Fibroblast of villous mesenchyme (primary cell): ENCODE measurements around the gene STAMBPL1. TPM values are rescaled to one million over a fixed set of nuclear protein-coding genes. Genes with fewer than 3 reads are reported as not detected.

Experiments used
- DNase-seq: peaks from one replicate; pipeline ENCODE4 v3.0.0-alpha.2; 2010; ENCODE audit warnings: low read depth
- H3K4me3 ChIP-seq: 2 replicates; pipeline ENCODE4 v1.5.1; 2011; ENCODE audit warnings: low read depth, mild to moderate bottlenecking, low read length
- total RNA-seq: library from RNA; depleted of rRNA; stranded (reverse); fragments of >200 nt; gene quantifications from 2 replicates; pipeline ENCODE4 v1.2.3, GENCODE V29; 2012
- TF ChIP-seq, protein P1 (sequence below): IDR thresholded peaks from 2 replicates; pipeline ENCODE4 v1.5.1; 2012; ENCODE audit warnings: low read depth, mild to moderate bottlenecking, low read length; ENCODE audit not compliant: insufficient read depth

The STAMBPL1 gene
- total RNA-seq, 1 donor, result 98.9 TPM

DNA sequence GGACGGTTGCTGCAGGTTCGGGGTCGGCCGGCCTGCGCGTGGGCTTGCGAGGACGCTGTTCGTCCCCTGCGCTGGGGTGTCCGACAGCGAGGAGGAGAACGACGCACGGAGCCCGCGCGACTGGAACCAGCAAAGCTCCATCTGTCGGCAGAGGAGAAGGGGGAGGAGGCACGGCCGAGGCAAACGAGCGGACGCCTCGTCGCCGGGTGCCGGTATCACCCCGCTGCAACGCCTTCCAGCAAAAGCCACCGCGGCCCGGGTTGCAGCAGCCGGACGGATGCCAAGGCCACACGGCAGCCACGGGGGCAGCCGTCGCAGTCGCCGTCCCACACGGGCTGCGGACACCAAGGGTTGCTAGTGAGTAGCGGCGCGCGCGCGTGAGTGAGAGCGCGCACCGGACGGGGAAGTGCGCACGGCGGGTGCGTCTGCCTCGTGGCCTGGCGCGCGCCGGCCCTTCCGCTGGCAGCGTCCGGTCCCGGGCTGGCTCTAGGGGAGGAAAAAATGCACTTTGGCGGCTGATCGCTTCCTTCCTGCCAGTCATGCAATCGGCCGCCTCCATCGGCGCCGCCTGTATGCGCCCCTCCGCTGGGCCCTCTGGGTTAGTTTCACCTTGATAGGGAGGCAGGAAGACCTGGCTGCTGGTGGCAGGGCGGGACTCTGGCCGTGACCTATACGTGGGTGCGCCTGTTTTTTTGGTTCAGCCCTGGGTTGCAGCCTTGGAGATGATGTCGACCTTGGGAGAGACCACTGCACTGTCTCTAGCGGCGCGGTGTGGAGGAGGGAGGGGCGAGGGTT lies 434 bp downstream of the STAMBPL1 start:
- TF ChIP-seq, protein P1, sequence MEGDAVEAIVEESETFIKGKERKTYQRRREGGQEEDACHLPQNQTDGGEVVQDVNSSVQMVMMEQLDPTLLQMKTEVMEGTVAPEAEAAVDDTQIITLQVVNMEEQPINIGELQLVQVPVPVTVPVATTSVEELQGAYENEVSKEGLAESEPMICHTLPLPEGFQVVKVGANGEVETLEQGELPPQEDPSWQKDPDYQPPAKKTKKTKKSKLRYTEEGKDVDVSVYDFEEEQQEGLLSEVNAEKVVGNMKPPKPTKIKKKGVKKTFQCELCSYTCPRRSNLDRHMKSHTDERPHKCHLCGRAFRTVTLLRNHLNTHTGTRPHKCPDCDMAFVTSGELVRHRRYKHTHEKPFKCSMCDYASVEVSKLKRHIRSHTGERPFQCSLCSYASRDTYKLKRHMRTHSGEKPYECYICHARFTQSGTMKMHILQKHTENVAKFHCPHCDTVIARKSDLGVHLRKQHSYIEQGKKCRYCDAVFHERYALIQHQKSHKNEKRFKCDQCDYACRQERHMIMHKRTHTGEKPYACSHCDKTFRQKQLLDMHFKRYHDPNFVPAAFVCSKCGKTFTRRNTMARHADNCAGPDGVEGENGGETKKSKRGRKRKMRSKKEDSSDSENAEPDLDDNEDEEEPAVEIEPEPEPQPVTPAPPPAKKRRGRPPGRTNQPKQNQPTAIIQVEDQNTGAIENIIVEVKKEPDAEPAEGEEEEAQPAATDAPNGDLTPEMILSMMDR, result peak; percentile 16
- peak; percentile 79 for DNase-seq
- H3K4me3 ChIP-seq, result peak overlapping the region; percentile 86

- peak overlapping the region; percentile 86 for H3K4me3 ChIP-seq
- DNase-seq, result no peak
- TF ChIP-seq, protein P1, result no peak
These were observed 1.3 kb downstream of the STAMBPL1 start for GRCh38 chr10:88881320-88881719.

GRCh38 chr10:88881922-88882645 lies 2.0 kb downstream of the STAMBPL1 start:
- TF ChIP-seq, protein P1, result no peak
- no peak for DNase-seq
- H3K4me3 ChIP-seq, result peak overlapping the region; percentile 86

- peak overlapping the region; percentile 86 for H3K4me3 ChIP-seq
- peak; percentile 87 for DNase-seq
These were observed 2.8 kb downstream of the STAMBPL1 start for GRCh38 chr10:88882646-88883447.

DNA sequence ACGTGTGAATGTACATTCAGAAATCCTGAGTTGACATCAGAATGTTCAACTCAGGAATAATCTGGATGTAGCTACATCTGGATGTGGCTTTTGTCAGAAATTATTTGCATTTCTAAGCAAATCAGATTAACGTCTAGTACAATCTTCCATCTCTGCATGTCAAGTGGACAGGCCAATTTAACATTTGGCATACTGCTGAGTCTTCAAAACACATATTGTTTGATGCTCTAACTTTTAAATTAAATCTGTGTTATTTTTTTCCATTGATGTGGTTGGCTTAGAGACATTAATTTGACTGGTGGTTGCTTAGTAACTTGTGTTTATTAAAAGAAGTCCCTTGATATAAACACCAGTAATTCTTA lies 3.4 kb downstream of the STAMBPL1 start:
- H3K4me3 ChIP-seq, result no peak overlapping the region
- no peak for DNase-seq
- TF ChIP-seq, protein P1, result no peak

DNA sequence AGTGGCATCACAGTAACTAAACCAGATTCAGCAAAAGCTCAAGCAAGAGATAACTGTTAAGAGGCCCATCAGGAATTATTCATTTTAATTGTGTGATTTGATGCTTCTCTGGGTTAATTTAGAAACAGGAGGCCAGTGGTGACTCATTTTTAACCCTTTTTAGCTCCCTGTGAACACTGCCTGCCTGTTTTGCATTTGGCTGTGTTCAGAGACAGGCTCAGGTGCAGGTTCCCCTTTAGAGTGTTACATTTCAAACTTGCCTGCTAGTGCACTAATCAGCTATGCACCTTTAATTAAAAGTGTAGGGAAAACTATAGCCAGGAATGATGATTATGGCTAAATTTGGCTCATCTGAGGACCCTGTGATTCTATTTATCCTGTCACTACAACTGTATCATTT lies 6.5 kb downstream of the STAMBPL1 start:
- H3K4me3 ChIP-seq, result no peak overlapping the region
- no peak for DNase-seq
- TF ChIP-seq, protein P1, result no peak
